A375 (cell line): ENCODE measurements around the gene EAF2. TPM values are rescaled to one million over a fixed set of nuclear protein-coding genes. Genes with fewer than 3 reads are reported as not detected.

Source experiments
- total RNA-seq: library from RNA; depleted of rRNA; stranded (reverse); fragments of >200 nt; shearing (Covaris generic); gene quantifications from 2 replicates; pipeline ENCODE4 v1.2.3, GENCODE V29; 2014; rRNA removed

EAF2 gene
- 2.8 and 4.6 TPM in 2 replicates for total RNA-seq

DNA sequence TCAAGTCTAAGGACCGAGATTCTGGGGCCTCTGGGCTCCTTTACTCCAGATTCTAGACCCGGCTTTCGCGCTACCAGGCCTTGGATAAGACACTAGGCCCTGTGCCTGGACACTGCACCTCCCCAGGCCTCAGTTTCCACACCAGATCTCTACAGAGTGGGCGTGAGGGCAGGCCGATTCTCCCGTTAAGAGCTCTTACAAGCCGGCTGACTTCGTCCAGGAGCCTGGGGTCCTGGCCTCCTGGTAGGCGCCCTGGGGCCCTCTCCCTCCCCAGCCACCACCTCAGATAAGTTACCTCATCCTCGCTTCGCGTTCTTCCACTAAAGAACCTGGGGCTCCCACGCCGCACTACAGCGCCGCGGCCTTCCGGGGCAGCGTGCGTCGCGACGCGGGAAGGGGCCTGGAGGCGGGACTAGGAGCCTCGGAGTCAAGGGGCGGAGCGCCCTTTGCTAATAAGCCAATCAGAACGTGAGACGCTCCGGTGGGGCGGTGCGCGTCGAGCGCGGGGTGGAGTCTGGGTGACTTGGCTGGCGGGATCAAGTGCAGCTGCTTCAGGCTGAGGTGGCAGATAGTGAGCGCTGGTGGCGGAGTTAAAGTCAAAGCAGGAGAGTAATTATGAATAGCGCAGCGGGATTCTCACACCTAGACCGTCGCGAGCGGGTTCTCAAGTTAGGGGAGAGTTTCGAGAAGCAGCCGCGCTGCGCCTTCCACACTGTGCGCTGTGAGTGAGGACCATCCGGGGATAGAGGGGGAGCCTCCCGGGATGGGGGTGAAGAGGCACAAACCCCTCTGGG is at the start of gene EAF2, which contains the start of gene IQCB1:
TSS of gene EAF2 (plus strand) at position 539 of the 794 bp plus-strand sequence. CDS start at position 616, 77 bp downstream.
TSS of gene IQCB1 (minus strand) at position 390 of the 794 bp plus-strand sequence. CDS start 6,100 bp downstream, outside the sequence.

DNA sequence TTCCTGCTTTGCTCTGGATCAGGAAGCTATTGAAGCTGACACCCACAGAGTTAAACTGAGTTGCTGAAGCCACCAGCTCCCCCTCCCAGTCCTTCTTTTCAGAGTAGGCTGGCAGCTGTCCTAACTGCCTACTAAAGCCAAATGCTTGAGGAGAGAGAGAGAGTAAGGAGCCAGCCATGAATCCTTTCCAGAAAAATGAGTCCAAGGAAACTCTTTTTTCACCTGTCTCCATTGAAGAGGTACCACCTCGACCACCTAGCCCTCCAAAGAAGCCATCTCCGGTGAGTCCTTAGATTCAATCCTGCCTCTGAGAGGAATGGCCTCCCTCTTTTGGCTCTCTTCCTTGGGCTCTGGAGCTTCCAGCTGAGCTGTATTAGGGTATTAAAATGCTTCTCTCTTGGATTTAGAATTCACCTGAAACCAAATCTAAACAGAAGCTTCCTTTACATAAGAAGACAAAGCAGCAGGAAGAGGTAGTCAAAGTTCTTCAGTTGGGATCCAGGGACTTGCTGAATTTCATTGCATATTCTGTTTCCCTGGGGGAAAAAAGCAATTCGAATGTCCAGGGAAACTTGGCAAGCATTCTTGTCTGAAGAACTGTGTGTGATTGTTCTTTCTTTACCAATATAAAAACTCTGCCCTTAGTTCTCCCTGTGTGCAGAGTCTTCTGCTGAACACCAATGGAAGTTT is 59.4 kb downstream of the EAF2 start, which contains the start of gene SLC15A2:
TSS of gene SLC15A2 (plus strand) at position 101 of the 690 bp plus-strand sequence. CDS start at position 177, 76 bp downstream.

Other genes starting within 250 kb of the EAF2 start
- gene FBXO40, start 241.8 kb upstream of the EAF2 start, total RNA-seq, result not detected in 2 replicates
- gene HCLS1, start 174.3 kb upstream of the EAF2 start, total RNA-seq, result 0.45 TPM in 1 of 2 replicates, not detected in the other
- 36.6 and 38.9 TPM in 2 replicates for gene GOLGB1, start 85.5 kb upstream of the EAF2 start, total RNA-seq
- gene IQCB1, start 149 bp upstream of the EAF2 start, total RNA-seq, result 33.5 and 45.1 TPM in 2 replicates
- 0.08 TPM in 1 of 2 replicates, not detected in the other for gene SLC15A2, start 59.2 kb downstream of the EAF2 start, total RNA-seq
- gene ILDR1, start 187.0 kb downstream of the EAF2 start, total RNA-seq, result not detected in 2 replicates
- gene CD86, start 220.2 kb downstream of the EAF2 start, total RNA-seq, result not detected in 2 replicates